ENCODE data around the gene LZTFL1.

- TF ChIP-seq POLR2A (IDR thresholded peaks at IDR 0.05; ENCODE audit: low read depth, low read length): no peak
- no peak for TF ChIP-seq POLR2AphosphoS5 (IDR thresholded peaks at IDR 0.05; ENCODE audit: low read depth, low read length)
These were observed 63.1 kb downstream of the LZTFL1 start for GRCh38 chr3:45778761-45779201.

Measured in GM12892 (cell line).